LoVo (cell line): ENCODE results near the gene COL26A1.
"Not testable (repeated sequence)": the region's sequence is repeated elsewhere in the genome, so short reads cannot be mapped to it uniquely, and the experiment has no call there.

Experiments
- DNase-seq: peaks from one replicate; pipeline ENCODE4 v3.0.0-alpha.2; 2016; ENCODE audit warnings: low spot score

Gene COL26A1

DNA sequence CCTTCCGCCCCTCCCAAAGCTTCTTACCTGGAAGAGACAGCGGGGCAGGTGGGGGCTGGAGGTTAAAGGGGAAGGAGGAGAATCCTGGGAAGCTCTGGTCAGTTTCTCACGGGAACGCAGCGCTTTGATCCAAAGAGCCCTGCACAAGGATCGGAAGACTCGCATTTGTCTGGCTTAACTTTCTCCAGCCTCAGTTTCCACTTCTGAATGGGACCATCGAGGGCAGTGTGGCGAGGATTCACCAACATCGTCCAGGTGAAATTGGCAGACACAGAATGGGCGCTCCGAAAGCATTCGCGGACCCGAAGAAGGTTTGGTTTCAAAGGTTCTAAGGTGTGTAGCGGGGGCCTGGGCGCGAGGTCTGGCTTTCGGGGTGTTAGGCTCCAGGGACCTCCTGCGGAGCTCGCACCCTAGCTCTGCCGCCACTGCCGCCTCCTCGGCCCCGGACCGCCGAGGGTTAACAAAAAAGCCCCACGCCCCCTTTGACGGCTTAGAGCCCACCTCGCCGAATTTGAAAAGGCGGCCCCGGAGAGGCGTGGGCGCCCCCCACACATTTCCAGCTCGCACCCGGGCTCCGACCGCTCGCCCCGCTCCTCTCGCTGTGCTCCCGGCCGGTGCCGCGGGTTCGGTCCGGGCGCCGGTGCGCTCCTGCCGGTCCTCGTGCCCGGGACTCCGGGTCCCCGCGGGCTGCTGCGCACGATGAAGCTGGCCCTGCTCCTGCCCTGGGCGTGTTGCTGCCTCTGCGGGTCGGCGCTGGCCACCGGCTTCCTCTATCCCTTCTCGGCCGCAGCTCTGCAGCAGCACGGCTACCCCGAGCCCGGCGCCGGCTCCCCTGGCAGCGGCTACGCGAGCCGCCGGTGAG lies at the start of gene COL26A1:
COL26A1 (plus strand) TSS at position 542 of the 862 bp plus-strand sequence; CDS start at position 700, 158 bp downstream.
- DNase-seq: no peak

GRCh38 chr7:101315336-101315735 lies 47.3 kb upstream of the COL26A1 start:
- peak; percentile 60 for DNase-seq

GRCh38 chr7:101319401-101319800 lies 43.3 kb upstream of the COL26A1 start:
- DNase-seq: no peak

DNA sequence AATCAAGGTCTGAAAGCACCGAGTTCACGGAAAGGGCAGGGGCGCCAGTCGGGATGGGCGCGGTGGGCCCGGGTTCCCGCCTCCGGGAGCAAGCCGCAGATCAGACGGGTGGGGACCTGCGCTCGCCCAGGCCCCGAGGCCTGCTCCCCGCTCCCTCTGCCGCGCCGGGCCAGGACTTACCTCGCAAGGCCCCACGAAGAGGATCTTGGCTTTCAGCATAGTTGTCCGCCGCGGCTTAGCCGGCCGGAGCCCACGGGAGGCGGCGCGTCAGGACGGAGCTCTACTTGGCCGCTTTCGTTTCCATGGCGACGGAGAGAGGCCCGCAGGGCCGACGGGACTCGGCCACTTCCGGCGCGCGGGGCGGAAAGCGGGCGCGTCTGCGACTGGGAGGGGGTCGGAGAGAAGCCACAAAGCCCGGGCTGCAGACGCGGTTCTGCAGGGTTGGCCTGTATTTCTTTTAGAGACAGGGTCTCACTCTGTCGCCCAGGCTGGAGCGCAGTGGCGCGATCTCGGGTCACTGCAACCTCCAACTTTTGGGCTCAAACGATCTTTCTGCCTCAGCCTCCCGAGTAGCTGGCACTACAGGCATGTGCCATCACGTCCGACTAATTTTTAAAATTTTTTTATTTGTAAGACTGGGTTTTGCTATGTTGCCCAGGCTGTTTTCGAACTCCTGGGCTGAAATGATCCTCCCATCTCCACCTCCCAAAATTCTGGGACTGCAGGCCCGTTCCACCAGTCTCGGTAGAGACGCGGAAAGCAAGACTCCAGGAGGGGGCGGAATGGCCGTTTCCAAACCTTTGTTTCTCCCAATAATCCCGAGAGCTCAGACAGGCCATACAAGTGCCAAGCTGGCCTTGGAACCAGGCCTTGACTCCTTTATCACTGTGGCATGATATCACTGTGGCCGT lies 40.9 kb upstream of the COL26A1 start, which contains the start of gene IFT22:
IFT22 (minus strand) TSS at position 322 of the 911 bp plus-strand sequence; CDS start at position 219, 103 bp downstream.
- peak; percentile 96 for DNase-seq

DNA sequence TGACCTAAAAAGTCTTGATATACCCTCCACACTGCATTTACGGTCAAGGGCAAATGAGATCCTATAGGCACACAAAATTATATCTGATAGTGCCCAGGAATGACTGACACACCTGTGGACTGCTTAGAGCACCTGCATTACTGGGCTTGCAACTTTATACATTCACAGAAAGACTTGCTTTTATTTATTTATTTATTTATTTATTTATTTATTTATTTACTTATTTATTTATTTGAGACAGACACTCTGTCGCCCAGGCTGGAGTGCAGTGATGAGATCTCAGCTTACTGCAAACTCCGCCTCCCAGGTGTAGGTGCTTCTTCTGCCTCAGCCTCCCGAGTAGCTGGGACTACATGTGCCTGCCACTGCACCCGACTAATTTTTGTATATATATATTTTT lies 34.5 kb upstream of the COL26A1 start:
- no peak for DNase-seq

DNA sequence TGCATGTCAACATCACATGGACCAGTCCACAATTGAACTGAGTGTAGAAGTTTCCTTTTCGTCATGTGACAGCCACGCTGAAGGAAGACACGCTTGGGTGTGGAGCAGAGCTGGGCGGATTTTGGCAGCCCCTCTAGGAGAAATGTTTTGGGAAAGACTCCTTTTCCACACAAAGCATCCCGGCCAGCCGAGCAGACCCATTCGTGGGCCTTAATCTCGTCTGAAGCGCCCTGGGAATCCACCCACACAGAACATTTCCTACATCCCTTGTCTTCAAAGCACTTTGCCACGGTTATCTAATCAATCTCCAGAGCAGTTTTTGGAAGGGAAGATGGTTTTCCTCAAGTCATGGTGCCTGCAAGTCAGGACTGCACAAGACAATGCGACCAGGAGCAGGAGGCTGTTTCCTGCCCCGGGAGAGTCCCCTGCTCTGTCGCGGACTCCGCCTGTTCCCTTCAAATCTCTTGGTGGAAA lies 32.6 kb upstream of the COL26A1 start:
- no peak for DNase-seq

DNA sequence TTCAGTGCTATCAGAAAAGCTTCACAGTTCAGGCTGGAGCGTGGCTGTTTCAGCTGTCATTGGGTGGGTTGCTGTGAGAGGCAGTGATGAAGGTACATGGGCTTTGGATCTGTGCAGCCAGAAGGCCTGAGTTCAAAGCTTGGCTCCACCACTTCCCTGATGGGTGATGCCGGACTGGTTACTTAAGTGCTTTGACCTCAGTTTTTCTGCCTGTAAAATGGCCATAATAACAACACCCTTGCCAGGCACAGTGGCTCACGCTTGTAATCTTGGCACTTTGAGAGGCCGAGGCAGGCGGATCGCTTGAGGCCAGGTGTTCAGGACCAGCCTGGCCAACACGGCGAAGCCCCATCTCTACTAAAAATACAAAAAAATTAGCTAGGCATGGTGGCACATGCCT lies 30.6 kb upstream of the COL26A1 start:
- DNase-seq: no peak

- DNase-seq: no peak
These were observed 28.8 kb upstream of the COL26A1 start for GRCh38 chr7:101333912-101334311.

DNA sequence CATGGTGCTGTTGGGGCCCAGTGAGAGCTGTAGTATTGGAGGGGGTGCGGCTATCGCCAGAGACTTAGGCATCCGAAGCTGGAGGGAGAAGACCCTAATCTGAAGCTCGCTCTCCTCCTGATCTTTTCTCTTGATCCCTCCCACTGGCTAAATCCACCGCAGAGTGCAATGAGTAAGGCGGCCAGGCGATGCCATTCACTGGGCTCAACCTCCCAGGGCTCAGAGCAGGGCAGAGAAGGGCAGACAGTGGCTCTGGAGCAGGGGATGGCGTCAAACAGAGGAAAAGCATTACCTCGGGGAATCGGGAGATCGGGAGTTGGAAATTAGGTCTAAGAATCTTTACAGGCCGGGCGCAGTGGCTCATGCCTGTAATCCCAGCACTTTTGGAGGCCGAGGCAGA lies 22.3 kb upstream of the COL26A1 start:
- DNase-seq: no peak

GRCh38 chr7:101342892-101343291 lies 19.8 kb upstream of the COL26A1 start:
- DNase-seq: no peak

DNA sequence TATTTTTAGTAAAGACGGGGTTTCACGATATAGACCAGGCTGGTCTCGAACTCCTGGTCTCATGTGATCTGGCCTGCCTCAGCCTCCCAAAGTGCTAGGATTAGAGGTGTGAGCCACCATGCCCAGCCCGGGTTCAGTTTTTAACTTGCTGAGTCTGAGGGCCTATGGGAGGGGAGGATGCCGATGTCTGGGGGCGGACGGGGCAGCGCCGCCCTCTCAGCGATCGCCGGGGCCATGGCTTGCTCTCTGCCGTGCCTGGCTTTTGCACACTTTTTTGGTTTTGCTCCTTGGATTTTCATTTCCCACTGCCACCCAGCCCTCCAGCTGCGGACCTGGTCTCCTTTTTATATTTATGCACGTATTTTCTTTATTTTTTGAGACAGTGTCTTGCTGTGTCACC lies 15.2 kb upstream of the COL26A1 start:
- no peak for DNase-seq

- not testable (repeated sequence) for DNase-seq
These were observed 14.1 kb upstream of the COL26A1 start for GRCh38 chr7:101348456-101349067.

DNA sequence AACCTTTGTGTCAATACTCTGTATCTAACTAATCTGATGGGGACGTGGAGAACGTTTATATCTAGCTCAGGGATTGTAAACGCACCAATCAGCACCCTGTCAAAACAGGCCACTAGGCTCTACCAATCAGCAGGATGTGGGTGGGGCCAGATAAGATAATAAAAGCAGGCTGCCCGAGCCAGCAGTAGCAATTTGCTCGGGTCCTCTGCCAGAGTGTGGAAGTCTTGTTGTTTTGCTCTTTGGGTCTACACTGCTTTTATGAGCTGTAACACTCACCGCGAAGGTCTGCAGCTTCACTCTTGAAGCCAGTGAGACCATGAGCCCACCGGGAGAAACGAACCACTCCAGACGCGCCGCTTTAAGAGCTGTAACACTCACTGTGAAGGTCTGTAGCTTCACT lies 13.4 kb upstream of the COL26A1 start:
- DNase-seq: not testable (repeated sequence)

- DNase-seq: no peak
These were observed 9.8 kb upstream of the COL26A1 start for GRCh38 chr7:101352920-101353308.

- DNase-seq: no peak
These were observed 5.2 kb upstream of the COL26A1 start for GRCh38 chr7:101357433-101357832.

GRCh38 chr7:101363196-101363733 lies 590 bp downstream of the COL26A1 start:
- DNase-seq: no peak

DNA sequence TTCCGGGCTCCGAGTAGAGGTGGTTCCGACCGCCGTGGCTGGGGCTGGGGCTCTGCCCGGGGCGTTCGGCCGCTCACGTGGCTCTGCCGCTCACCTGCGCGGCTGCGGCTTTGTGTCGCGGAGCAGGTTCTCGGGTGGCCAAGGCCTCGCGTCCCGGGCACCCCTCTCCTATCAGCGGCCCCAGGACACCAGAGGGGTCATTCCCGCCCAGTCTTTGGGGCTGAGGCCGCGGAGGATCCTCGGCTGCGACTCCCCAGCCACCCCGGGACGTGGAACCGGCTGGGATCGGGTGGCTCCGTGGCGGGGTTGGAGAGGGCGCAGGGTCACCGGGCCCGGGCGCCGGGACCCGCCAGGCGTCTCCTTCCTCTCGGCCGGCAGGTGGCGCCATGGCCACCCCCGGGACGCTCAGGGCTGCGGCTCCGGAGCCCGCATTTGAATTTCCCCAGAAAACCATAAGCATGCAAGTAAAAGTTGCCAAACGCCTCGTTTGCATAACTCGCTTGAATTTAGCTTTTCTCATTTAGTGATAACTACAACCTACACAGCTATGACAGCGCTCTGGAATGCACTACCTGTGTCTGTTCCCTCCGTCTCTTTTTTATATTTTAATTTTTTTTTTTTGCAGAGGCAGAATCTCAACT lies 1.2 kb downstream of the COL26A1 start:
- DNase-seq: peak; percentile 71

GRCh38 chr7:101365956-101366355 lies 3.3 kb downstream of the COL26A1 start:
- no peak for DNase-seq

GRCh38 chr7:101367676-101368075 lies 5.0 kb downstream of the COL26A1 start:
- DNase-seq: no peak

DNA sequence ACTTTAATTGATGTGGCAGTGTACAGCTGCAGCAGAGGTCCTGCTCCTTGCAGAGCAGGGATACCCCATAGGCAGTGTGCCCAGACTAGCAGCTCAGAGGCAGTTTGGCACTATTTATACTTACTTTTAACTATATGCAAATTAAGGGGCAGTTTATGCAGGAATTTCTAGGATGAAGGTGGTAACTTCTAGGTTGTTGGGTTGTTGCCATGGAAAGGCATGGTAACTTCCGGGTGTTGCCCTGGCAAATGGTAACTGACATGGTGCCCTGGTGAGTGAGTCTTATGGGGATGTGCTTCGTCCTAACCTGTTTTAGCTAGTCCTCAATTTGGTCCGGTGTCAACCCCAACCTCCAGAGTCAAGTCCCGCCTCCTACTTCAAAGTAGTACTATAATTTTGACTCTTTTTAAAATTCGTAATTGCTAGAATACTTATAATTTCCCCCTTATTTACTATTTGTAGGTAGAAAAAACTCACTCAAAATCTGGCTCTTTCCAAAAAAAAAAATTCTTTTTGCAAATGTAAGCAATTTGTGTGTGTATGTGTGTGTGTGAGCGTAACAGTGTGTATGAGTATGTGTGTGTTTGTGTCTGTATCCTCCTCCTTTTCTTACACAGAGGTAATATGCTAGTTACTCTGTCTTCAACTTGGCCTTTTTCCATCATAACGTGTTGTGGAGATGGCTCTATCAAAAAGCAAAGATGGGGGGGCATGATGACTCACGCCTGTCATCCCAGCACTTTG lies 5.9 kb downstream of the COL26A1 start:
- DNase-seq: no peak

DNA sequence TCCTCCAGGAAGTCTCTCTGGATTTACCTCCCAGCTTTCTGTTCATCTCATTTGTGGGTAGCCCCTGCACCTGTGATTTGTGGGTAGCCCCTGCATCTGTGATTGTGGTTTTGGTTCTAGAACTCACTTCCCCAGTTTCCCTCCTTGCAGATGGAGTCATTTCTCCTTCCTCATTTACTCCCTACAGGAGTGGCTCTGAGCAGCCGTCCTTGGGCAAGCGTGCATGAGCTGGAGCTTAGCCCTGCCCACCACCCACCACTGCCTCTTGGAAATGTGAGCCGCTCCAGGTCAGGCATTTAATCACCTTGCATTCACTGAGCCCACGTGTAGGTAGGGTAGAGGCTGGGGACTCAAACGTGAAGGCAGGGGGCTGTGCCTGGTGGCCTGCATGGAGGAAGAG lies 8.2 kb downstream of the COL26A1 start:
- DNase-seq: no peak
